Parathyroid adenoma (tissue), 2 donors: Measurements from ENCODE around the gene DLG5.

ENCODE experiments used
- H2AFZ ChIP-seq: fragments of 300-600 bp; sonication (generic); one replicate; pipeline ENCODE4 v1.7.0; 2017; ENCODE audit warnings: antibody characterized with exemption, mild to moderate bottlenecking
- H3K27ac ChIP-seq: fragments of 300-600 bp; sonication (generic); one replicate; pipeline ENCODE4 v1.7.0; 2017
- H3K27me3 ChIP-seq: fragments of 300-600 bp; sonication (generic); one replicate; pipeline ENCODE4 v1.7.0; 2017; ENCODE audit warnings: low read length; ENCODE audit not compliant: control insufficient read depth, insufficient read depth
- H3K36me3 ChIP-seq: fragments of 300-600 bp; sonication (generic); one replicate; pipeline ENCODE4 v1.7.0; 2017; ENCODE audit warnings: low read length; ENCODE audit not compliant: control insufficient read depth, insufficient read depth
- H3K4me1 ChIP-seq: fragments of 300-600 bp; sonication (generic); one replicate; pipeline ENCODE4 v1.7.0; 2017; ENCODE audit warnings: control low read depth
- H3K4me2 ChIP-seq: fragments of 300-600 bp; sonication (generic); one replicate; pipeline ENCODE4 v1.7.0; 2017; ENCODE audit warnings: low read length
- H3K4me3 ChIP-seq: fragments of 300-600 bp; sonication (generic); one replicate; pipeline ENCODE4 v1.7.0; 2017; ENCODE audit warnings: low read depth, low read length
- H3K79me2 ChIP-seq: fragments of 300-600 bp; sonication (generic); one replicate; pipeline ENCODE4 v1.7.0; 2017; ENCODE audit warnings: control low read depth
- H3K9ac ChIP-seq: fragments of 300-600 bp; sonication (generic); one replicate; pipeline ENCODE4 v1.7.0; 2017; ENCODE audit warnings: mild to moderate bottlenecking
- H3K9me3 ChIP-seq: fragments of 300-600 bp; sonication (generic); one replicate; pipeline ENCODE4 v1.7.0; 2017; ENCODE audit warnings: low read length; ENCODE audit not compliant: control insufficient read depth
- TF ChIP-seq, protein P1 (sequence below): fragments of 300-600 bp; sonication (generic); IDR thresholded peaks from one replicate; pipeline ENCODE4 v1.7.0; 2017; ENCODE audit warnings: antibody characterized with exemption, mild to moderate bottlenecking
- donor health status: primary hyperparathyroidism.

Gene DLG5

DNA sequence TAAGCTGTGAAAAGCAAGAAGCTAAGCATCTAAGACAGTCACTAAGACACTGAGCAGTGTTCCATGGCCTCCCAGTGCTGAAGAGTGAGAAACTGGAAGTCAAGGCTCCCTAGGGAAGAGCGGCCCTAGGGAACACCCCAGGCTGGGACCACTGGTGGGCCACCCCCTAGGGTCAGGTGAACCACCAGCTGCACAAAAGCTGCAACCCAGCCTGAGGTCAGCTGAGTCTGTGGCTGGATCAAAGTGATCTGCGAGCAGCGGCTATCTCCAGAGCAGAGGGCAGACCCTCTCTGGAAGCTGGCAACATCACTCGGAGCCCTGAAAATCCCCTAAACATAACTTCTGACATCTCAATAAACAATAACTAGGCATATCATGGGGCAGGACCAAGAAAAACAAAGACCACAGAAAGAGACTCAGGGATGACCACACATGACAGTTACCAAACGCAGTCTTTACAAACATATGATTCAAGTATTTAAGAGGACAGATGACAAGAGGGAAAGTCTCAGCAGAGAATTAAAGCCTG, 125.8 kb downstream of the DLG5 start:
- Histone ChIP-seq H3K27me3 (no peaks in the 10 kb centered on the region), H3K4me1 (no peaks in the 10 kb centered on the region), H3K36me3 (no peaks in the 10 kb centered on the region), H3K27ac (no peak overlapping the region), H2AFZ (no peak overlapping the region), H3K4me3 (no peak overlapping the region), H3K9me3 (no peaks in the 10 kb centered on the region), H3K9ac (no peak overlapping the region), H3K4me2 (no peak overlapping the region), H3K79me2 (peaks cover 7% of the 10 kb centered on the region)
- TF ChIP-seq, protein P1, sequence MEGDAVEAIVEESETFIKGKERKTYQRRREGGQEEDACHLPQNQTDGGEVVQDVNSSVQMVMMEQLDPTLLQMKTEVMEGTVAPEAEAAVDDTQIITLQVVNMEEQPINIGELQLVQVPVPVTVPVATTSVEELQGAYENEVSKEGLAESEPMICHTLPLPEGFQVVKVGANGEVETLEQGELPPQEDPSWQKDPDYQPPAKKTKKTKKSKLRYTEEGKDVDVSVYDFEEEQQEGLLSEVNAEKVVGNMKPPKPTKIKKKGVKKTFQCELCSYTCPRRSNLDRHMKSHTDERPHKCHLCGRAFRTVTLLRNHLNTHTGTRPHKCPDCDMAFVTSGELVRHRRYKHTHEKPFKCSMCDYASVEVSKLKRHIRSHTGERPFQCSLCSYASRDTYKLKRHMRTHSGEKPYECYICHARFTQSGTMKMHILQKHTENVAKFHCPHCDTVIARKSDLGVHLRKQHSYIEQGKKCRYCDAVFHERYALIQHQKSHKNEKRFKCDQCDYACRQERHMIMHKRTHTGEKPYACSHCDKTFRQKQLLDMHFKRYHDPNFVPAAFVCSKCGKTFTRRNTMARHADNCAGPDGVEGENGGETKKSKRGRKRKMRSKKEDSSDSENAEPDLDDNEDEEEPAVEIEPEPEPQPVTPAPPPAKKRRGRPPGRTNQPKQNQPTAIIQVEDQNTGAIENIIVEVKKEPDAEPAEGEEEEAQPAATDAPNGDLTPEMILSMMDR, result no peak

DNA sequence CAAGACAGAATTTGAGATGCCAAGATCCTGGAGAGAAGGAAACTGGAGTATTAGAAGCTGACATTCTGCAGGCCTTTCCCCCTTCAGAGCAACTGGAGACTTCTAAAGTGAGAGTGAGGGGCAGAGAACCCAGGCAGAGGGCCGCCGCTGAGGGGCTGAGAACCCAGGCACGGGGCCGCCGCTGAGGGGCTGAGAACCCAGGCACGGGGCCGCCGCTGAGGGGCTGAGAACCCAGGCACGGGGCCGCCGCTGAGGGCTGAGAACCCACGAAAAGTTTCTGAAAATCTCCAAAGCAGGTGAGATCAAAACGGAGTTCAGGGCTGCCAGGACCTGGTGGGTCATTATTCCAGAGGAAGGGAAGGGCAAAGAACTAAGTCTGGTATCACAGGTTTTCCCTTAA, 126.2 kb downstream of the DLG5 start:
- Histone ChIP-seq H3K27ac (no peak overlapping the region), H3K79me2 (peaks cover 7% of the 10 kb centered on the region), H3K4me2 (no peak overlapping the region), H3K9ac (no peak overlapping the region), H3K36me3 (no peaks in the 10 kb centered on the region), H3K27me3 (no peaks in the 10 kb centered on the region), H3K9me3 (no peaks in the 10 kb centered on the region), H2AFZ (no peak overlapping the region), H3K4me1 (no peaks in the 10 kb centered on the region), H3K4me3 (no peak overlapping the region)
- TF ChIP-seq, protein P1, result no peak

DNA sequence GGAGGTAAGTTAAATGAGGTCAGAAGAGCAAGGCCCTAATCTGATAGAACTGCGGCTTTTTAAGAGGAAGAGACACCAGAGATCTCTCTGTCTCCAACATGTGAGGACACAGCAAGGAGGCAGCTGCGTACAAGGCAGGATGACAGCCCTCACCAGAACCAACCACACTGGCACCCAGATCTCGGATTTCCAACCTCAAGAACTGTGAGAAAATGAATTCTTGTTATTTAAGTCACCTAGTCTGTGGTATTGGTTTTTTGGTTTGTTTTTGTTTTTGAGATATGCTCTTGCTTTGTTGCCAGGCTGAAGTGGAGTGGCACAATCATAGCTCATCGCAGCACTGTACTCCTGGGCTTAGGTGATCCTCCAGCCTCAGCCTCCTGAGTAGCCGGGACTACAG, 127.2 kb downstream of the DLG5 start:
- Histone ChIP-seq H2AFZ (no peak overlapping the region), H3K79me2 (peaks cover 8% of the 10 kb centered on the region), H3K27me3 (no peaks in the 10 kb centered on the region), H3K9me3 (no peaks in the 10 kb centered on the region), H3K4me1 (no peaks in the 10 kb centered on the region), H3K4me2 (no peak overlapping the region), H3K9ac (no peak overlapping the region), H3K4me3 (no peak overlapping the region), H3K36me3 (no peaks in the 10 kb centered on the region), H3K27ac (no peak overlapping the region)
- TF ChIP-seq, protein P1, result no peak

DNA sequence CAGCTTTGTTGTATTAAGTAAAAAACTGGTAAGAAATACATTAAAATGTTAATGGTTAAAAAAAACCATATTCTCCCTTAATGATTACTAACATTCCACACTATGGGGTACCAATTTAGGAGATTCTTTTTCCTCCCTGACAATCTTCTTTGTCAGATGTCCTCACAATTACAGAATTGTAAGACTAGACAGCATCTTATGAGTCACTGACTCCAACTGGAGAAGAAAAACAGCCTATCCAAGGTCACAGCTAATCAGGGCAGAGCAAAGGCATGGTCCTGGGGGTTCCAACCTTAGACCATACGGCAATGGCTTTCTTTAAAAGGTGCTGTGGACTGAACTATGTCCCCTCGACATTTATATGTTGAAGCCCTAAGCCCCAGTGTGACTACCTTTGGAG, 127.6 kb downstream of the DLG5 start:
- Histone ChIP-seq H3K36me3 (no peaks in the 10 kb centered on the region), H3K27me3 (no peaks in the 10 kb centered on the region), H3K4me2 (no peak overlapping the region), H3K27ac (no peak overlapping the region), H3K9me3 (no peaks in the 10 kb centered on the region), H3K9ac (no peak overlapping the region), H2AFZ (no peak overlapping the region), H3K4me1 (no peaks in the 10 kb centered on the region), H3K79me2 (peaks cover 11% of the 10 kb centered on the region), H3K4me3 (no peak overlapping the region)
- TF ChIP-seq, protein P1, result no peak

- Histone ChIP-seq H3K27ac (no peak overlapping the region), H3K36me3 (no peaks in the 10 kb centered on the region), H3K4me2 (no peak overlapping the region), H3K27me3 (no peaks in the 10 kb centered on the region), H3K79me2 (peaks cover 7% of the 10 kb centered on the region), H2AFZ (no peak overlapping the region), H3K9me3 (no peaks in the 10 kb centered on the region), H3K9ac (no peak overlapping the region), H3K4me1 (no peaks in the 10 kb centered on the region), H3K4me3 (no peak overlapping the region)
- TF ChIP-seq, protein P1, result no peak
These were observed 130.1 kb downstream of the DLG5 start for GRCh38 chr10:77796311-77796915.
